Measurements from ENCODE around the gene THEM5.

Gene THEM5

DNA sequence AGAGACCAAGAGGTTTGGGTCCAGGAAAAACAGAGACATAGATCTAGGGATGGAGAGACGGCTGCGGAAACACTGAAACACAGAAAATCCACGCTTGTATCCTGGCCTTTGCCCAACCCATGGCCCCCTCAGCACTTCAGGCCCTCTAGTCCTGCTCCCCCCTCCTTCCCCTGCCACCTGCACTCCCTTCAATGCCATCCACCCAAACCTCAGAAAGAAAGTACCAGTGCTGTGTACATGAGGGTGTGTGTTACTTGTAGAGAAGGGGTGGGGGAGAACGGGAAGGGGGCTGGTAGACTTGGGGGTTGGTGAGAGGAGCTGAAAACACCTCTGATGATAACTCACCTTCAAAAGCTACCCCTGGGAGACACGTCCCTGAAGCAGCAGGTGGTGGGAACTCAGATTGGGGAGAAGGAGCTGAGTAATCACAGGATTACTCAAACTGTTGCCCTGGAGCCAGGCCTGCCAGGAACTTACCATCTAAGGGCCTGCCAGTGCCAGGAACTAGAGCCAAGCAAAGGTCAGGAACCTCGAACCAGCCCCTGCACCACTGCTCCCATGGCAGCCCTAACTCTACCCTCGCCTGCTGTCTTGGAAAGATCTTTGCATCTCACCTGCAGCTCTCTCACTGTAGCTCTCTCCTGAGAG lies 33.4 kb downstream of the THEM5 start:
- no peak for DNase-seq (ENCODE audit: low read depth in 2 of 2)

DNA sequence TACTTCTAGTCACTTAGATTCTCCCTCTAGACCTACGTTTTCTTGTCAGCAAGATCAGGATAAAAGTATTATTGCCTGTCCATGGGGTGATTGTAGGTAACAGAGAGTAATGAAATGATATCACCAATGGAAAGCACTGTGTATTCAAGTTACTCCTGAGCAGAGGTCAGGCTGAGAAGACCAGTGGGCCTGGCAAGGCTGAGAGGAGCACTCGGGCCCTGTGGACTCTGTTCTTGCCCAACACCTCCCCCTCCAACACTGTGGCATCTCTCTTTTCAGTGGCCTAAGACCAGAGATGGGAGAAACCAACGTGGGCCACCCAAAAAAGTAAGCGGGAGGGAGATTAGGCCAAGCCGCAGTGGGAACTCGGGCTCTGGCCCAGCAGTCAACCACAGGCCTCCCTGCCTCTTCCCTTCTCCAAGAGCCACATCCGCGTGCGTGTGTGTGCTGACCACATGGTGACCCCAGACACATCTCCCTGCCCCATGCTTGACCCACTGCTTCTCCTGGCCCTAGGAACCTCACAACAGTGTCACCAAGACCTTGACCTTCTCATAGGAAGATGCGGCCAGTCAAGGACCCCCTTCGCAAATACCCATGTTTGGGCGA lies 34.2 kb downstream of the THEM5 start:
- no peak for DNase-seq (ENCODE audit: low read depth in 2 of 2)

DNA sequence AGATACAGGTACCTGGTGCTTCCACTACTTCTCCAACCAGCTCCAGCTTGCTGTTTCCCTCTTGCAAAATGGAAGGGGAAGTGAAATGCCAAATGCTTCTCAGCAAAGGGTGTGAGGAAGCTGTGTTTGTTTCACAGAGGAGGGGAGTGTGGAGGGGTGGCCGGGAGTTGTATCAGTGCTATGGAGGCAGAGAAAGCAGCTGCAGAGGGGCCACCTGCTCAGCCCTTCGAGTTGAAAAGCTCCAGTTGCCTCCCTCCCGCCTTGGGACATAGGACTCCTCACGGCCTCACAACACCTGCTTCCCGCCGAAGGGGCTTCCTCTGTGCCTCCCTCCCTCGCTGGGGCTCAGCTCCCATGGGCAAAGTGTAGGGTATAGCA lies 36.2 kb downstream of the THEM5 start:
- DNase-seq (ENCODE audit: low read depth in 2 of 2), result no peak

DNA sequence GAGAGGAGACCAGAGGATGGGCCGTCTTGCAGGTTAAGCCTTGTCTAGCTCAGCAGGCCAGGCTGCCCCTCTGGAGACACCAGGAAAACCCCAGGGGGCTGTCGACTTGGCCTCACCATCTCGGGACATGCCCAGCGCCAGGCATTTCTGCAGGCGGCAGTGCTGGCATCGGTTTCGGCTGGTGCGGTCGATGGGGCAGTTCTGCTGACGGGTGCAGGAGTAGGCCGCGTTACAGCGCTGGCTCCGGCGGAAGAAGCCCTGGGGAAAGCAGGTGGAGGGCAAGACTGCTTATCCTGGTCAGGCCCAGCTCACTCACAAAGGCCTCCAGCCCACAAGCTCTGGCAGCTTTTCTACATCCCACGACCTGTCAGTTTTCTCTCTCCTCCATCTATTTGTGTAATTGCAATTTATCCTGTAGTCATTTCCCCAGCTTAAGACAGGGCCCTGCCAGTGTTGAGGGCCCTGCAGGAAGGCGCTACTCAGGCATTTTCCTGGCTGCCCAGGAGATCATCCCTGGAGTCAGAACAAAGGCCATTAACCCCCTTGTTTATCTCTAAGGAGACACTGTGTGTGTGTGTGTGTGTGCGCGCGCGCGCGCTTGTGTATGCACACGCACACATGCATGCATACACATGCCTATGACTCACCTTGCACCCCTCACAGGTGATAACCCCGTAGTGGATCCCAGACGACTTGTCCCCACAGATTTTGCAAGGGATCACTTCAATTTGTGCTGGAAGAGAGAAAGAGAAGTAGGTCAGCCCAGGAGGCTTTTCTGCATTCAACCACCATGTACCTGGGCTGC lies 36.8 kb downstream of the THEM5 start:
- no peak for DNase-seq (ENCODE audit: low read depth in 2 of 2)

DNA sequence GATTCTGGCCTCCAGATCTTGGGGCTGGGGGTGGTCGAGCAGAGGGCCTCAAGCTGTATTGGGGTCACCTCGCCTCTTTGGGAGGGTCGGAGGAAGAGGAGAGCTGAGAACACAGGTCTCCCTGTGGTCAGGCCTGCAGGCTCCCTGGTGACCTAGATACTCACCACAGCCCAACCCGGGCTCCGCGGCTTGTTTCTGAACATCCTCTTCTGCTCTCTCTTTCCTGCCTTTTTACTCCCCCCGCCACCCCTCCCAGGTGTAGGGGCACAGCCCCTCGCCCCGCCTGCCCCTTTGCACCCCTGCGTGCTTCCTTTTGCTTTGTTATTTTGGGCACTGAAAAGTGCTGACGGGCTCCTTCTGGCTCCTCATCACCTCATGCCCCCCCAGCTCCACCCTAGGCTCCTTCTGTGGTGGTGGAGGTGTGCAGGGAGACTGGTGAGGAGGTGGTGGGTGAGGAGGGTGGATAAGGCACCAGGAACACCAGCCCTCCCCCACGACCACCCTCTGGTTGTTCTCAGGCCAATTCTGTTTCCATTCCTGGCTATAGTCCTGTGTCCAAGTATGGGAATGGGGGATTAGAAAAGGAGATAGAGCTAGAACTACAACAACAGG lies 37.7 kb downstream of the THEM5 start:
- DNase-seq (ENCODE audit: low read depth in 2 of 2), result no peak

DNA sequence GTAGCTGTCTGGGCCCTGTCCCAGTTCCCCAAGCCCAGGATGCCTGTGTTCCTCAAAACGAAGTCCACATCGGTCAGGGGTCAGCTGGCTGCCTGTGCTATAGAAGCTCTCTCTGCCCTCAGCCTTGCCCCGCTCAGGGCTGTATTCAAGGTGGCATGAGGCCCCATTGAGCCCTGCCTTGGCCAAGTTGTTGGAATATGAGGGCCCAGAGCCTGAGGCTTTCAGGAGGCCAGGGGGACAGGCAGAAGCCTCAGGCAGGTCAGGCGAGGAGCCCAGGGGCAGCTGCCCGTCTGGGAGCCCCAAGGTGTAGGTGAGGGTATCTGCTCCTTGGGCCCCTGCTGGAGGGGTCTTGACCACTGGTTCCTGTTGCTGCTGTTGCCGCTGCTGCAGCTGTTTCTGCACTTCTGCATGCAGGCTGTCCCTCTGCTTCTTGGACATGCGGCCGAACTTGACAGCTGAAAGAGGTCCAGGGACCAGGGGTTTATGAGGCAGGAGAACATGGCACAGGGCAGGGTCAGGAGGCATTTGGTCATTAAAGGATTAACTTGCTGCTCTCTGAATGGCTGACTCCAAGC lies 38.5 kb downstream of the THEM5 start:
- DNase-seq (ENCODE audit: low read depth in 2 of 2), result no peak

DNA sequence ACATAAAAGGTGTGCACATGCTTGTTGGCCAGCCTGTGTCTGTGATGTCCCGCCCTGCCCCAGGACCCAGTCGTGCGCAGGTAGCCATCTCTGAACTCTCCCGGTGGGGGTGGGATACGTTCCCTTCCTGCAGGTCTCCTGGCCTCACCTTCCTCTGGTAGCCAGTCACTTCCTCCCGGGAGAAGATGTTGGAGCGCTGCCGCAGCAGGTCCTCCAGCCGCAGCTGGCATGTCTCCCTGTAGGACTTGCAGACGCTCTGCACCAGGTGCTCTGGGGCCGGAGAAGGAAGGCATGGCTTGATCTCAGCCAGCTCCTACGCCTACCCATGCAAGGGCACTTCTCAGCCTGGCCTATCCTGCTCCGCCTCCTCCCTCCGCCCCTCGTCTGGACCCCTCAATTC lies 39.1 kb downstream of the THEM5 start:
- no peak for DNase-seq (ENCODE audit: low read depth in 2 of 2)

DNA sequence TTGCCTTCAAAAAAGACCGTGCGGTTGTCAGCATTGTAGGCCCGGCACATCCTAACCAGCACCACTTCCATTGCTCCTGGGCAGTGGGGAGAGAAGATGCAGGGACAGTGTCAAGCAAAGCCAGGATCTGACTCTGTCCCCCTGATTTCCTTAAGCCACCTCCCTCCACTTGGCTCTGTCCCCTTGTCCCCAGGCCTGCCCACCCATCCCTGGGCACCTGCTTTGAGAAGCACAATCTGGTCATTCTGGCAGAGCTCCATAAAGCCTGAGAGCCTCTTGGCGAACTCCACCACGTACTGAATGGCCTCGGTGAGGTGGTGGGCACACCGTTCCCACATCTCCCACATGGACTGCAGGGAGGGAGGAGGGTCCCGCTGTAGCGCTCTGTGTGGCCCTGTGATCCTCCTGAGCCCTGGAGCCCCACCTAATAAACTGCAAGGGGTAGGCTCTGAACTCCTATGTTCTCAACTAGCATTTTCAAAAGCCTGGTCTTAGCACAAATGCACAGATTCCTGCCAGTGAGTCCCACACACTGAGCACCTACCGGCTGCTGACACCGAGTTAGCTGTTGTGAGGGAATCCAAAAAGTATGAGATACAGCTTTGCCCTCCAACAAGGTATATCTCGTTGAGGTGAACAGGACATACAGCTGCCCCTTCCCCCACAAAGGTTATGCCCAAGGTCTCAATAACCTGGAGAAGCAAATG lies 40.1 kb downstream of the THEM5 start:
- DNase-seq (ENCODE audit: low read depth in 2 of 2), result no peak

DNA sequence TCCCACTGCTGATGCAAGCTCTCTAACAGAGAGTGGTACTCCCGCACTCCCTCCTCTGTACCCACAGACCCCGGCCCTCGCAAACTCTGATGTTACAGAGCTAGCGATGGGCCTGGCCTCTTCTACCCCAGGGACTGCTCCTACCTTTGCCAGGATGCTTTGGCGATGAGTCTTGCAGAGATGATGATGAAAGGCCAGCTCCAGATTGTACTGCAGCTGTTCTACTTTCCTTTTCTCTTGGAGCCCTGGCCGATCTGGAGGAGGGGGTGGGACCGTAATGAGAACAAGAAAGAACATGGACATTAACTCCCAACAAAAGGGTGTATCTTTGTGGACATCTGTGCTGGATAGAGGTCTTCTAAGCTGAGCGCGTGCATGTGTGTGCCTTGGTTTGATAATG lies 42.3 kb downstream of the THEM5 start:
- DNase-seq (ENCODE audit: low read depth in 2 of 2), result no peak

DNA sequence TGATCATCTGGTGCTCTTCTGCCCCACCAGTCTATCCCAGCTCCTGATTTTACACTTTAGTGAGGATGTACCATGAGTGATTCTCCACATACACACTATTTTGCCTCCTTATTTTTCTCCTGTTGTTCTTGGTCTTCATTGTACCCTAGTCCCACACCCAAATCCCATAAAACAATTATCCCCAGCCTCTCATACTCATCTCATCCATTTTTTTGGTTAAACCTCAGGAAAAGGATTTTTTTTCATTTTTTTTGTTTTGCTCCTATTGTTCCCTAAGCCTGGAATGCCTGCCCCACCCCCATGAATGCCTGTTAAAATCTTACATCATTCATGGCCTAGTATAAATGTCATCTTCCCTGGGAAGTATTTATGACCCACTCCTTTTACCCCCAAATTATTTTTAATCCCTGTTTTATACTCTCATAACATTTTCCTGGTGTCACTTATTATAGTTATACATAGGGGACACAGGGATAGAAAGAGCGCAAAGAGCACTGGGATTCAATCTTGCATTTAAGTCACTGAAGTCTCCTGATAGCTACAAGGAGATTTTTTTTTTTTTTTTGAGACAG lies 43.4 kb downstream of the THEM5 start:
- DNase-seq (ENCODE audit: low read depth in 2 of 2), result no peak

DNA sequence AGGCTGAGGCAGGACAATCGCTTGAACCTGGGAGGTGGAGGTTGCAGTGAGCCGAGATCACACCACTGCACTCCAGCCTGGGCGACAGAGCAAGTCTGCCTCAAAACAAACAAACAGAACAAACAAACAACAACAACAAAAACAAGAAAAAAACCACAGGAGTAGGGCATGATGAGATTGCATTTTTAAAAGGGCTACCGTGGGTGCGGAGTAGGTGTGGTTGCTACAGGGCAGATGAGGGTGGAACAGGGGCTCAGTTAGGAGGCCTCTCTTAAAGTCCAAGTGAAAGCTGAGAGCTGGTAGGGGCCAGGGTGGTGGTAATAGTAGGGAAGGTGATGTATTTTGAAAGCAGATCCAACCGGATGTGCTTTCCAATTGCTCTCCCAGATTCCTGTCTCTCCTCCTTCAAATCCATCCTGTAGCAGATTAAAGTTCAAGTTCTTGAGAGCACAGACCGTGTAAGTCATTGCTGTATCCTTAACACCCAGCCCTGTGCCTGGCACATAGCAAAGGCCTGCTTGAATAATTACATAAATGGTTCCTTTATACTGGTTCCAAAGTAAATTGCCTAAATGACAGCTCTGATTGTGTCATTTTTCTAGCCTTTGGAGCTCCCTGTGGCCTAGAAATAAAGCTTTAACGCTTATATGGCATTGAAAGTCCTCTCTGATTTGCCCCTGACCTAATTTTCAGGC lies 44.1 kb downstream of the THEM5 start:
- DNase-seq (ENCODE audit: low read depth in 2 of 2), result no peak

DNA sequence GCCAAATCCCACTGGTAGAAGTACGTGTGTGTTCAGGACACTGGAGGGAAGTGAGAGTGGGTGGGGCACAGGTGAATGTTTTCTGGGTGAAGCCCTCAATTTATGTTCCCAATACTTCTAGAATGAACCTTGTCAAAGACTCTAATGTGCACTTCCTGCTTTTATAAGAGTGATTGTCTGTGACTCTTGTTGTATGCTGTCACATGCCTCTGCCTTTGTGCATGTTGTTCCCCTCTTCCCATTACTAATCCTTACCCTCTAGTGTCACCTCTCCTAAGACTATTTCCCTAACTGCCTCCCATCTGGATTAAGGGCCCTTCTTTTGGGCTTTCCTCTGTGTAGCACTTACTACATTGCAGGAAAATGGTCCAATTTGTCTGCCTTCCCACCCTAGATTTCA lies 45.7 kb downstream of the THEM5 start:
- DNase-seq (ENCODE audit: low read depth in 2 of 2), result no peak

DNA sequence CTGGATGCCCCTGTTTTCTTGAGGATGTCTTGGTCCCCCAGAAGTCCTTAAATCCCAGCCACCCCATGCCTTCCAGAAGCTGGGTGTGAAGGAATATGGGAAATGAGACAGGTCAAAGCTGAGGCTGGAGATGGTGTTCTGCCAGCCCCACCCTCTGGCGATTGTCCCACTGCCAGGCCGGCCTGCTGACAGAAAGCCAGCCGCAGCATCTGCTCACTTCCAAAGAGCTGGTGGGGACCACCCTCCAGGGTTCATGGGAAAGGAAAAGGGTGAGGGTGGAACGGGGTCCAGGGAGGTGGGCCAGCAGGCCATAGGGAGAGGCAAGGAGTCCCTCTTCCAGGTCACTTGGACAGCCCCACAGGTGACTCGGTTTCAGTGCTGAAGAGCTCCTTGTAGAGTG lies 46.4 kb downstream of the THEM5 start:
- DNase-seq (ENCODE audit: low read depth in 2 of 2), result no peak

DNA sequence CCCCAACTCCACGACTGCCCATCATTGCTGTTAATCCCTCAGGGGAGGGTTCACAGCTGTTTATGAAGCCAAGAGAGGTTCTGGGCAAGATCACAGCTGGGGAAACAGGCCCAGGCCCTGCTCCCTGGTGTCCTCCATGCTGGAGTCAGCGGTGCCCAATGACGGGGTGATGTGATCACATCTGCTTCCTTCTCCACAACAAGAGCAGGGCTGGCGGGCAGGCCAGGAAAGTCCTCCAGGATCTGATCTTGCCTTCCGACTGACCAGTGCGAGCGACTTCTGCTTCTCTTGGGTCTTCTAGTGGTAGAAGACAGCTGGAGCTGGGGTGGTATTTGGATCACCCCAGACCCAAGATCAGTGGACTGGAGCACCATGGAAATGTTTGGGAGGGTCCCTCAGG lies 47.3 kb downstream of the THEM5 start:
- no peak for DNase-seq (ENCODE audit: low read depth in 2 of 2)

DNA sequence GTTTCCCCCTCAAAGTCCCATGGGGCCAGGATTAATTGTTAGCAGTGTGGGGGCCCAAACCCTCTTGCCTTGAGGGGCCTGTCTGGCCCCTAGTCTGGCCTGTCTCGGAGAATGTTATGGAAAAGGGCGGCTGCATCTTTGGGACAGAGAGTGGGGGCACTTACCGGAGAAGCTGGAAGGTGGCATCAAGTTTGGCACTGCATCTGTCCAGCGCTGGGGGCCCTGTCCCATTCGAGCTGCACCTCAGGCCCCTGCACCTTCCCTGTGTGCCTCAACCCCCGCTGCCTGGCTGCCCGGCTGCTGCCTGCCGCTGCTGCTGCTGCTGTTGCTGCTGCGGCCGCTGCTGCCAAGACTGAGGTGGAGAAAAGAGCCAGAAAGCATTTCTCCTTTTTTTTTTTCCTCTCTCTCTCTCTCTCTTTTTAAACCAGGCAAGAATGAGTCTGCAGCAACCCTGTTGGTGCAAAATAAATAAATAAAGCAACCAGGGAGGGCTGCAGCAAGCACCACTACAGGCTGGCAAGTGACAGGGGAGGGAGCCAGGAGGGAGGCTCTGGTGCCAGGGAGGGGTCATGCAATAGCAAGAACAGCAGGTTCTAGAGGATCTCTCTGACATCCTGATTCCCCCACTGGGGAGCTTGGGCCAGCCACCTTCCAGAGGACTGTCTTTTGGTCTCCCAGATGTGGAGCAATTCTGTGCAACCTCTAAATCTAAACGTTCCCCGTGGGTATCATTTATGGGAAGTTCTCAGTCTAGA lies 48.3 kb downstream of the THEM5 start, which contains the start of gene LINGO4:
Gene LINGO4 (minus strand): TSS at position 354 of the 755 bp plus-strand sequence. CDS start 2,715 bp downstream, outside the sequence.
- DNase-seq (ENCODE audit: low read depth in 2 of 2), result no peak

DNA sequence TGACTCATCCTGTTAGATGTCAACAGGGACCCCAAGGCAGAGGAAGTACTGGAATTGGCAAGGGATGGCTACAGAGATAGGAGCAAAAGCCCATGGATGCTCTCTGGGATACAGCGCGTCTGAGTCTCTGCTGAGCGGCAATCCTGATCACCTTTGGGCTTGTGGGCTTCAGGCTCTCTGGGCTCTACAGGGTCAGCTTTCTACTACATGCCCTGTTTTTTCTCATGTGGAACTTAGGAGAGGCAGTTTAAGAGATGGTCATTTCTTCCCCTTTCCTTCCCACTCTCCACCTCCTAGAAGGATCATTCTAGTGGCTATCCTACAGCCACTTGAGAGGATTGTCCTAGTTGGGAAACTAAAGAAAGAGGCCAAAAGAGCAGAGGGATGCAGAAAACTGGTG lies 49.6 kb downstream of the THEM5 start:
- DNase-seq (ENCODE audit: low read depth in 2 of 2), result no peak

DNA sequence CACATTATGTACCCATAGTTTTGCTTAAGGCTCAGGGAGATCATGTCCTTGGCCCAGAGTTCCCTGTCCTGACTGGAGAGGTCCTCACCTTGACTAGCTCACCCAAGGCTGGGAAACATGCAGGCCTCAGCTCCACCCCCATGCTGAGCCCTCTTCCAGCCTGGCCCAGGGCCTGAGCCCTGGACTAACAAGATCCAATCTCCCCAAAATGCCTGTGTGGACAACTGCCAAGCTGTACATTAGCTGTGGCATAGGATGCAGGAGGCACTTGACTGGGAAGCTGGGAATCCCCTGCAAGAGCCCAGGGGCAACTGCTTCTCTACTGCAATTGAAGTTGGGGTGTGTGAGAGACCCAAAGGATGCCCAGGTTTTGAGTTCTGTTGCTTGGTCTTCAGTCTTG lies 50.3 kb downstream of the THEM5 start:
- no peak for DNase-seq (ENCODE audit: low read depth in 2 of 2)

DNA sequence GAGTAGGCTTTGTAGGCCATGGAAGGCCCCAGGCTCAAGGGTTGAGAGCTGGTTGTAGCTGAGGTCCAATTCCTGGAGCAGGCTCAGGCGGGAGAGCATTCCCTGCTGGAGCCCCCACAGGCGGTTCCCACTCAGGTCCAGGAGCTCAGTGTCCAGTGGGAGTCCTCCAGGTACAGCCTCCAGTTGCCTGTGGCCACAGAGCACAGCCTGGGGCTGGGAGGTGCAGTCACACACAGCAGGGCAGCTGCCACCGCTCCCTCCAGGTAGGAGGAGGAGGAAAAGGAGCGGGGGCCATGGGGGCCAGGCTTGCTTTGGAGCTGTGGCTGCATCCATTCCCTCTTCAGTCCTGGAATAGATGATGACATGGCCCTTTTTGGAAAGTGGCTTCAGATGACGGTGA lies 51.1 kb downstream of the THEM5 start:
- no peak for DNase-seq (ENCODE audit: low read depth in 2 of 2)

DNA sequence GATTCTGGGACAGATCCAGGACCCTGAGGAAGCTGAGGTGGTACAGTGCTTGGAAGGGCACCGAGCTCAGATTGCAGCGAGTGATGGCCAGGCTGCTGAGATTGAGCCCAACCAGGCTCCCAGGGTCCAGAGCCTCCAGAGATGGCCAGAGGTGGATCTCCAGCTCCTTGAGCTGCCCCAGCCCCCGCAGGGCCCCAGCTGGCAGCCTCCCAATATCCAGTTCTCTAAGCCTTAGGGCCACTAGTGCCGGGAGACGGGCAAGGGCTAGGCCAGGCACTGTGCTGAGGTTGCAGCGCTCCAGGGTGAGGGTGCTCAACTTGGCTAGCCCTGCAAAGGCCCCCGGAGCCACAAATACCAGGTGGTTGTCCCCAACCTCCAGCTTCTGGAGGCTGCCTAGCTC lies 51.7 kb downstream of the THEM5 start:
- no peak for DNase-seq (ENCODE audit: low read depth in 2 of 2)

DNA sequence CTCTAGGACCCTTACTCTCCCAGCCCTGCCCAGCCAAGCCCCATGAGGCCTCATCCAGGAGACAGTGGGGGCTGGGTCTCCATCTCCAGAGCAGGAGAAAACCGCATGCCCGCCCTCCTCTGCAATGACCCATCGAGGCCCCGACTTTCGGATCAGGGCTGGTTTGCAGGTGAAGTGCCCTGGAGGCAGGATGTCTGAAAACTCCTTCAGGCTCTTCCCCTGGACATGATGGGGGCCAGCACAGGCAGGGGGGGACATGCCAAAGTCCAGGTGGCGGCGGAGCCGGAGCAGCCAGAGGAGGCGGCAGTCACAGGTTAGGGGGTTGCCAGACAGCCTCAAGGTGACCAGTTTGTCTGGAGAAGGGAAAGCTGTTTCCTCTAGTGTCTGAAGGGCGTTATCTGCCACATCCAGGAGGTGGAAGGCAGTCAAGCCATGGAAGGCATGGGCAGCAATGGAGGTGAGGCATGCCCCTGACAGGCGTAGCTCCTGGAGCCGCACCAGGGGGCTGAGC lies 52.1 kb downstream of the THEM5 start:
- DNase-seq (ENCODE audit: low read depth in 2 of 2), result no peak

Data from stimulated activated CD8-positive, alpha-beta memory T cell treated with anti-CD3 and anti-CD28 coated beads, Interleukin-2, amount 100 ng/mL, for 48 hours (primary cell).